OCI-M1 (cell line): ENCODE measurements around the gene HOXA9.

Experiments
- DNase-seq: peaks from one replicate; lab custom pipeline; 2025; lab: John Stamatoyannopoulos, UW

HOXA9 gene

GRCh38 chr7:27200761-27201579, 35.6 kb upstream of the HOXA9 start:
- DNase-seq: no peak

- DNase-seq: no peak
Measured at GRCh38 chr7:27199849-27200760, 34.8 kb upstream of the HOXA9 start, which contains the start of gene HOXA13. Gene HOXA13, minus strand, starts transcription at chr7:27200091. Its CDS starts 14 bp downstream, at chr7:27200077.

- no peak for DNase-seq
Measured at GRCh38 chr7:27198871-27199801, 33.8 kb upstream of the HOXA9 start.

- no peak for DNase-seq
Measured at GRCh38 chr7:27198138-27198841, 33.0 kb upstream of the HOXA9 start.

GRCh38 chr7:27197137-27198042, 32.1 kb upstream of the HOXA9 start:
- no peak for DNase-seq

- DNase-seq: peak; percentile 74
Measured at GRCh38 chr7:27196287-27196767, 31.0 kb upstream of the HOXA9 start.

- no peak for DNase-seq
Measured at GRCh38 chr7:27194686-27195379, 29.5 kb upstream of the HOXA9 start.

GRCh38 chr7:27194002-27194352, 28.6 kb upstream of the HOXA9 start:
- no peak for DNase-seq

DNA sequence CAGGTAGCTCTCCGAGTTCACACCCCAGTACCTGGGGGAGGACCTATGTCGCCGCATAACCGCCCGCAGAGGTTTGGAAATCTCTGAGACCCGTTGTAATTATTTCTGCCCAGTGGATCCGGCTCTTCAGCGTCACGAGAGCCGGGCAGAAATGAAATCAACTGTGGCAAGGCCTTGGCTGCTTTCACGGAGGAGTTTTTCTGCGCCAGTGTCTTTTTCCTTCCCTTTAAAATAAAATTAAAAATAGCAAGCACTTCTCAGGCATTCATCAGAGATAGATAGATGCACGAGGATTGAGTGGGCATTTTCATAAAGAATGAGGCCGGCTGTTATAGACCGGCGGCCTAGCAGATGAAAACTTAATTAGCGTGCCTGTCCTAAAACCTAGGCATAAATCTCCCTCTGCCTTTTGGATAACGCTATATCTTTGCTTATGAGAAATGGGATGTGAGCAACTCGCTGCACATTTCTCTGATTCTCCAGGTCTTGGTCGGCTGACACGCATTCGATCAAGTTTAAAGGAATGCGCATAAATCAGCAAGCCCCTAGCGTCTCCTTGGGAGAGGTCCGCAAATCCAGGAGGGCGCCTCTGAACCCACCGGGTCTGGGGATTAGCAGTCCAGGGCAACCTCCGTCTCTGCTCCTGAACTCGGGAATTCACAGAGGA, 28.1 kb upstream of the HOXA9 start:
- DNase-seq: no peak

GRCh38 chr7:27192546-27193334, 27.4 kb upstream of the HOXA9 start:
- no peak for DNase-seq

- DNase-seq: no peak
Measured at GRCh38 chr7:27191833-27192545, 26.7 kb upstream of the HOXA9 start.

- no peak for DNase-seq
Measured at GRCh38 chr7:27191161-27191731, 25.9 kb upstream of the HOXA9 start.

- DNase-seq: no peak
Measured at GRCh38 chr7:27189997-27190748, 24.8 kb upstream of the HOXA9 start.

DNA sequence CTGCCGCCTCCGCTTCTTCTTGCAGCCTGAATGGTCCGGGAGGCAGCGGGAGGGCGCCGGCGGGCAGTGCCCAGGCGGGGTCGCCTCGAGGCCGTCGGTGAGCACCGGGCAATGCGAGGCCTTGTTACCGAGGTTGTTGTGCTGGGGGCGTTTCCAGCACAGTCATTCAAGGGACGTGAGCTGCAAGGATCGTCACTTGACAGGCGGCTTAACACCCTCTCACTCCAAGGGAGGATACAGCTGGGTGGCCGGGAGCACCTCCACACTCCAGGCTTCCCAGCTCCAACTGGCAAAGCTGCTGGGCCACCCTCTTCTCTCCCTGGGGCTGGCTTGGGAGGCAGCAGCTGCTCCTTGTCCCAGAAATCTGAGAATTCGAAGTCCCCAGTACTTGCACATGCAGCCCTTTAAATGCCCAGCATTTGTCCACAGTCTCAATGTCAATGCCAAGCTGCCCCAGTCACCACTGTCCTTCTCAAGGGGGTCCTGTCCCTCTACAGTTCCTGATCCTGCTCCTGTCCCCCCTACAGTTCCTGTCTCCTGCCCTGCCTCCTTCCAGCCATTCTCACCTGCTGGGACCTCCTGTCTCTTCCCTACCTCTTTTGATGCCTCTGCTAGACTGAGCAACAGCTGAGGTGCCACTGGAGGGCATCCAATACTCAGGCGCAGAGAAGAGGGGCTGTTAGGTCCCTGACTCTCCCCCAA, 24.1 kb upstream of the HOXA9 start:
- no peak for DNase-seq
